ENCODE data around the gene CLN6.
"Not testable (repeated sequence)": the region's sequence is repeated elsewhere in the genome, so short reads cannot be mapped to it uniquely, and the experiment has no call there.

Gene CLN6

GRCh38 chr15:68241088-68241935, 11.8 kb upstream of the CLN6 start:
- peak in 1 of 2 experiments; percentile 44 for DNase-seq (ENCODE audit: low read depth in 1 of 2, low spot score in 1 of 2)
- in situ Hi-C loops (cut with HindIII; ENCODE audit: low pct_unique_long_range_greater_than_20kb, low sequenced_read_pairs), result no loop called here
- no peak for TF ChIP-seq JUND (IDR thresholded peaks at IDR 0.05; ENCODE audit: low read depth)

GRCh38 chr15:68239025-68239424, 9.5 kb upstream of the CLN6 start:
- TF ChIP-seq JUND (IDR thresholded peaks at IDR 0.05; ENCODE audit: low read depth), result no peak
- in situ Hi-C loops (cut with HindIII; ENCODE audit: low pct_unique_long_range_greater_than_20kb, low sequenced_read_pairs), result no loop called here
- no peak for DNase-seq (ENCODE audit: low read depth in 1 of 2, low spot score in 1 of 2)

GRCh38 chr15:68235022-68235421, 5.5 kb upstream of the CLN6 start:
- TF ChIP-seq JUND (IDR thresholded peaks at IDR 0.05; ENCODE audit: low read depth), result no peak

GRCh38 chr15:68234520-68234919, 5.0 kb upstream of the CLN6 start:
- in situ Hi-C loops (cut with HindIII; ENCODE audit: low pct_unique_long_range_greater_than_20kb, low sequenced_read_pairs); DNase-seq (ENCODE audit: low read depth in 1 of 2, low spot score in 1 of 2): not testable (repeated sequence)

More at GRCh38 chr15:68235022-68235421, 5.5 kb upstream of the CLN6 start:
- no peak for DNase-seq (ENCODE audit: low read depth in 1 of 2, low spot score in 1 of 2)
- in situ Hi-C loops (cut with HindIII; ENCODE audit: low pct_unique_long_range_greater_than_20kb, low sequenced_read_pairs), result no loop called here

- in situ Hi-C loops (cut with HindIII; ENCODE audit: low pct_unique_long_range_greater_than_20kb, low sequenced_read_pairs), result no loop called here
- DNase-seq (ENCODE audit: low read depth in 1 of 2, low spot score in 1 of 2), result no peak
- no peak for TF ChIP-seq JUND (IDR thresholded peaks at IDR 0.05; ENCODE audit: low read depth)
Measured at GRCh38 chr15:68234060-68234459, 4.5 kb upstream of the CLN6 start.

GRCh38 chr15:68232937-68233336, 3.4 kb upstream of the CLN6 start:
- in situ Hi-C loops (cut with HindIII; ENCODE audit: low pct_unique_long_range_greater_than_20kb, low sequenced_read_pairs), result no loop called here
- TF ChIP-seq JUND (IDR thresholded peaks at IDR 0.05; ENCODE audit: low read depth), result no peak
- no peak for DNase-seq (ENCODE audit: low read depth in 1 of 2, low spot score in 1 of 2)

- no peak for DNase-seq (ENCODE audit: low read depth in 1 of 2, low spot score in 1 of 2)
- no peak for TF ChIP-seq JUND (IDR thresholded peaks at IDR 0.05; ENCODE audit: low read depth)
- in situ Hi-C loops (cut with HindIII; ENCODE audit: low pct_unique_long_range_greater_than_20kb, low sequenced_read_pairs), result no loop called here
Measured at GRCh38 chr15:68232449-68232848, 2.9 kb upstream of the CLN6 start.

GRCh38 chr15:68231102-68231818, 1.7 kb upstream of the CLN6 start:
- no peak for TF ChIP-seq JUND (IDR thresholded peaks at IDR 0.05; ENCODE audit: low read depth)
- no peak for DNase-seq (ENCODE audit: low read depth in 1 of 2, low spot score in 1 of 2)
- in situ Hi-C loops (cut with HindIII; ENCODE audit: low pct_unique_long_range_greater_than_20kb, low sequenced_read_pairs), result no loop called here

- DNase-seq (ENCODE audit: low read depth in 1 of 2, low spot score in 1 of 2), result peak in 1 of 2 experiments; percentile 46
- in situ Hi-C loops (cut with HindIII; ENCODE audit: low pct_unique_long_range_greater_than_20kb, low sequenced_read_pairs), result no loop called here
- TF ChIP-seq JUND (IDR thresholded peaks at IDR 0.05; ENCODE audit: low read depth), result no peak
Measured at GRCh38 chr15:68230157-68231100, 901 bp upstream of the CLN6 start.

- in situ Hi-C loops (cut with HindIII; ENCODE audit: low pct_unique_long_range_greater_than_20kb, low sequenced_read_pairs), result no loop called here
- no peak for TF ChIP-seq JUND (IDR thresholded peaks at IDR 0.05; ENCODE audit: low read depth)
- DNase-seq (ENCODE audit: low read depth in 1 of 2, low spot score in 1 of 2), result no peak
Measured at GRCh38 chr15:68228971-68229385, 550 bp downstream of the CLN6 start.

DNA sequence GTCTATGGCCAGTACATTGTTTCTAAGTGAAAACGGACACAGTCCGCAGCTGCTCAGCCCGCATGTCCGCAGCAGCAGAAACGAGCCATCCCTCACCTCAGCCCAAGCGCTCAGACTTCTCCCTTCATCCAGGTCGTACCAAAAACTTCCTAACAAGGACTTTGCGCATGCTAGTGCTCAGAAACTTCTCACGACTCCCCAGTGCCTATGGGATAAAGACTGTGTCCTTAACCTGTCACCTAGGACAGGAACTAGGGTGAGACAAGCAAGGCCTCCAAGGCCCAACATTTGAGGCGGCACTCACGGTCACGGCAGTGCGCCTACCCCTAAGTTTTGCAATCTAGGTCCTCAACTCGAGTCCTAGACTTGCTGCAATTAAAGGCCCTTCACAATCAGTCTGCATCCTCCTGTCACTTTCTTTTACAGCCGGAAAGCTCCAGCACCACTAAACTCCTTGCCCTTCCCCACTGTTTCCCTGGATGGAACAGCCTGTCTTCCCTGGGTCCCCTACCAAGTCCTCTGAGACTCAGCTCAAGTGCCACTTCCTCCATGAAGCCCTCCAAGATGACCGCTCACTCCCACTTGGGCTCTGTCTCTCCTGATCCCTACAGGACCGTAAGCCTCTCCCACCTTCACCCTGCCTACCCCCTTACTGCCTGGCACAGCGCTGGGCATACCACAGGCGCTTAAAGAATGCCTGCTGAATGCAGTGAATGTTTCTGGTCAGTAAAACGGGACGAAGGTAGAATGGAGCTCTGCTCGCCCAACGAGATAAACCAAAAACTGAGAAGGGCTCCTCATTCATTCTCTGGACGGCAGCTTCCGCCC, 1.2 kb downstream of the CLN6 start:
- peak in 1 of 2 experiments; percentile 26 for DNase-seq (ENCODE audit: low read depth in 1 of 2, low spot score in 1 of 2)
- no peak for TF ChIP-seq JUND (IDR thresholded peaks at IDR 0.05; ENCODE audit: low read depth)
- in situ Hi-C loops (cut with HindIII; ENCODE audit: low pct_unique_long_range_greater_than_20kb, low sequenced_read_pairs), result no loop called here
